AG04450 (cell line): ENCODE data around the gene MAPK14. TPM values are rescaled to one million over a fixed set of nuclear protein-coding genes. Genes with fewer than 3 reads are reported as not detected.
A peak's percentile ranks its signal among the peaks of the same experiment; 100 is the strongest.
"Not testable (repeated sequence)": the region's sequence is repeated elsewhere in the genome, so short reads cannot be mapped to it uniquely, and the experiment has no call there.

Experiments used
- CTCF ChIA-PET: fragments of 300-600, 350-600 bp; formaldehyde crosslinking; extraction: SDS; loops from one replicate; lab custom pipeline; 2022; ENCODE audit warnings: antibody characterized with exemption, inconsistent platforms; lab: Charles Lee
- POLR2A ChIA-PET: fragments of 350-600 bp; formaldehyde crosslinking; extraction: SDS; loops from one replicate; lab custom pipeline; 2021; ENCODE audit warnings: antibody characterized with exemption, inconsistent platforms; lab: Yijun Ruan, JAX
- DNase-seq: peaks from one replicate; pipeline ENCODE4 v3.0.0-alpha.2; 2011; ENCODE audit warnings: low read depth, low spot score
- H3K27ac ChIP-seq: one replicate; pipeline ENCODE4 v1.5.1; 2012; ENCODE audit warnings: low read depth, low read length, control low read depth
- H3K27me3 ChIP-seq: one replicate; pipeline ENCODE4 v1.6.0; 2012; ENCODE audit warnings: low read length; ENCODE audit not compliant: control insufficient read depth, insufficient read depth
- H3K4me3 ChIP-seq: 2 replicates; pipeline ENCODE4 v1.5.1; 2011; ENCODE audit warnings: mild to moderate bottlenecking, low read depth, low read length, control low read depth
- H3K9me3 ChIP-seq: 2 replicates; pipeline ENCODE4 v1.5.1; 2012; ENCODE audit warnings: low read length; ENCODE audit not compliant: control insufficient read depth, insufficient read depth
- CTCF ChIP-seq: IDR thresholded peaks from 2 replicates; pipeline ENCODE4 v1.5.1; 2011; ENCODE audit warnings: low read depth, low read length, control low read depth, inconsistent platforms
- polyA plus RNA-seq: library from polyadenylated mRNA; depleted of rRNA; stranded (reverse); fragments of >200 nt; gene quantifications from 2 replicates; pipeline ENCODE4 v1.2.3, GENCODE V29; 2011

The MAPK14 gene
- polyA plus RNA-seq, 1 experiment: 55.7 TPM

- no peak for DNase-seq
- Histone ChIP-seq H3K27ac (no peak overlapping the region), H3K27me3 (no peaks in the 10 kb centered on the region), H3K4me3 (no peak overlapping the region), H3K9me3 (no peaks in the 10 kb centered on the region)
- ChIA-PET POLR2A (no interaction called here), CTCF (interaction anchor here (2.7 kb wide), 1 partner anchor 12 kb away, joined by 18 read pairs; no protein-coding TSS in a partner anchor)
- no peak for TF ChIP-seq CTCF
These were observed 55.8 kb downstream of the MAPK14 start for GRCh38 chr6:36083446-36083845.

- CTCF ChIA-PET, DNase-seq, H3K27me3 ChIP-seq, H3K27ac ChIP-seq, H3K9me3 ChIP-seq, H3K4me3 ChIP-seq: not testable (repeated sequence)
- POLR2A ChIA-PET: interaction anchor here (0.7 kb wide), 1 partner anchor 361 kb away, joined by 6 read pairs; no protein-coding TSS in a partner anchor
These were observed 60.6 kb downstream of the MAPK14 start for GRCh38 chr6:36088204-36088603.

GRCh38 chr6:36089048-36089447 is 61.4 kb downstream of the MAPK14 start:
- Histone ChIP-seq H3K4me3 (no peak overlapping the region), H3K27me3 (no peaks in the 10 kb centered on the region), H3K9me3 (no peaks in the 10 kb centered on the region), H3K27ac (no peak overlapping the region)
- DNase-seq: no peak
- CTCF ChIA-PET: no interaction called here
- TF ChIP-seq CTCF: no peak
- POLR2A ChIA-PET: no interaction called here

- CTCF ChIA-PET: interaction anchor here (0.7 to 4.3 kb wide), 44 partner anchors 8 to 572 kb away, joined by 3 to 129 read pairs (median 7); partner anchors contain the start of genes ARMC12, MAPK13, MAPK14 and SRPK1
- DNase-seq: no peak
- Histone ChIP-seq H3K27me3 (no peaks in the 10 kb centered on the region), H3K9me3 (no peaks in the 10 kb centered on the region), H3K27ac (no peak overlapping the region), H3K4me3 (no peak overlapping the region)
- no peak for TF ChIP-seq CTCF
- POLR2A ChIA-PET: interaction anchor here (1.2 kb wide), 1 partner anchor 67 kb away, joined by 5 read pairs; the partner anchor contains the start of gene MAPK14
These were observed 66.6 kb downstream of the MAPK14 start for GRCh38 chr6:36094238-36094637.

- POLR2A ChIA-PET: interaction anchor here (0.5 to 1.2 kb wide), 2 partner anchors 66 to 67 kb away, joined by 3 to 5 read pairs; partner anchors contain the start of gene MAPK14
- Histone ChIP-seq H3K9me3 (no peaks in the 10 kb centered on the region), H3K27me3 (no peaks in the 10 kb centered on the region), H3K27ac (no peak overlapping the region), H3K4me3 (no peak overlapping the region)
- peak; percentile 37 for DNase-seq
- CTCF ChIA-PET: interaction anchor here (0.6 to 4.3 kb wide), 65 partner anchors 9 to 572 kb away, joined by 3 to 129 read pairs (median 4); partner anchors contain the start of genes ARMC12, MAPK13, MAPK14 and SRPK1
- peak; percentile 97 for TF ChIP-seq CTCF
These were observed 67.3 kb downstream of the MAPK14 start for GRCh38 chr6:36094753-36095496.
